Endothelial cell of umbilical vein (primary cell): Measurements from ENCODE around the gene ZC4H2. TPM values are rescaled to one million over a fixed set of nuclear protein-coding genes. Genes with fewer than 3 reads are reported as not detected.
"Not testable (repeated sequence)": the region's sequence is repeated elsewhere in the genome, so short reads cannot be mapped to it uniquely, and the experiment has no call there.

Experiments used
- BruUV-seq: library from RNA; stranded (reverse); fragments of 400-500 nt; replicated peaks from 2 replicates; lab custom pipeline; 2021; lab: Mats Ljungman, UMichigan
- CTCF ChIA-PET: fragments of 300-600, 350-600 bp; sonication (Branson Sonifier 250); formaldehyde crosslinking; loops from one replicate; lab custom pipeline; 2021; ENCODE audit warnings: antibody characterized with exemption, inconsistent platforms; lab: Charles Lee
- POLR2A ChIA-PET: fragments of 300-600, 350-600 bp; sonication (Branson Sonifier 250); formaldehyde crosslinking; loops from one replicate; lab custom pipeline; 2021; ENCODE audit warnings: antibody characterized with exemption, inconsistent platforms; lab: Charles Lee
- DNase-seq: peaks from one replicate; pipeline ENCODE4 v3.0.0-alpha.2; 2011; ENCODE audit warnings: low read depth, low spot score
- FAIRE-seq: peaks from 2 replicates; lab custom pipeline; 2011; peaks lifted over from hg19 to GRCh38; lab: Jason Lieb, UNC
- H2AFZ ChIP-seq: 2 replicates; pipeline ENCODE4 v1.6.0; 2012; ENCODE audit warnings: low read depth, low read length, control low read depth, inconsistent platforms
- H3K27ac ChIP-seq: 2 replicates; pipeline ENCODE4 v1.5.1; 2011; ENCODE audit warnings: low read depth, mild to moderate bottlenecking, control low read depth, low read length, moderate library complexity; ENCODE audit not compliant: insufficient read depth
- H3K27me3 ChIP-seq, 2 experiments: 2 replicates each; pipeline versions ENCODE4 v1.6.0 to v1.6.1; 2011; ENCODE audit warnings: low read length in 2 of 2, mixed read lengths in 1 of 2; ENCODE audit not compliant: control insufficient read depth in 2 of 2, insufficient read depth in 2 of 2
- H3K36me3 ChIP-seq, 2 experiments: 2 replicates in 1 of 2; 3 replicates in 1 of 2; pipeline ENCODE4 v1.5.1; 2011; ENCODE audit warnings: low read length in 2 of 2, mild to moderate bottlenecking in 1 of 2, moderate library complexity in 1 of 2; ENCODE audit not compliant: control insufficient read depth in 2 of 2, insufficient read depth in 2 of 2; ENCODE audit errors: extremely low read depth in 1 of 2
- H3K4me1 ChIP-seq: 3 replicates; pipeline ENCODE4 v1.5.1; 2011; ENCODE audit warnings: mild to moderate bottlenecking, low read length; ENCODE audit not compliant: control insufficient read depth, insufficient read depth; ENCODE audit errors: extremely low read depth
- H3K4me2 ChIP-seq: 2 replicates; pipeline ENCODE4 v1.6.1; 2011; ENCODE audit warnings: low read length, control low read depth, mixed read lengths; ENCODE audit not compliant: insufficient read depth
- H3K4me3 ChIP-seq, 3 experiments: fragments of 200-600 bp in 1 of 3; sonication (generic), shearing (Covaris generic) in 1 of 3; replicated peaks in 1 of 3; 2 replicates each; pipeline ENCODE4 v1.5.1; 2011 to 2016; ENCODE audit warnings: control low read depth in 3 of 3, low read length in 3 of 3, mild to moderate bottlenecking in 2 of 3, inconsistent platforms in 1 of 3, low read depth in 1 of 3, moderate library complexity in 1 of 3; ENCODE audit not compliant: insufficient read depth in 1 of 3
- H3K79me2 ChIP-seq: 2 replicates; pipeline ENCODE4 v1.6.0; 2012; ENCODE audit warnings: low read length, inconsistent platforms; ENCODE audit not compliant: control insufficient read depth, insufficient read depth
- H3K9ac ChIP-seq: replicated peaks from 2 replicates; pipeline ENCODE3; 2011; ENCODE audit warnings: low read length, control low read depth; ENCODE audit not compliant: insufficient read depth; ENCODE audit errors: extremely low read depth
- H3K9me1 ChIP-seq: replicated peaks from 3 replicates; pipeline ENCODE4 v1.6.0; 2011; ENCODE audit warnings: mild to moderate bottlenecking, low read length; ENCODE audit not compliant: control insufficient read depth, insufficient read depth; ENCODE audit errors: extremely low read depth
- H3K9me3 ChIP-seq: replicated peaks from 2 replicates; pipeline ENCODE4 v1.5.1; 2012; ENCODE audit warnings: low read length, inconsistent platforms; ENCODE audit not compliant: control insufficient read depth, insufficient read depth
- H4K20me1 ChIP-seq: replicated peaks from 2 replicates; pipeline ENCODE3; 2011; ENCODE audit warnings: mild to moderate bottlenecking, low read length; ENCODE audit not compliant: control insufficient read depth, insufficient read depth; ENCODE audit errors: extremely low read depth
- EZH2 ChIP-seq: IDR thresholded peaks from 2 replicates; pipeline ENCODE4 v1.6.1; 2012; ENCODE audit warnings: borderline replicate concordance, low read depth, mild to moderate bottlenecking, moderate library complexity, low read length, inconsistent platforms; ENCODE audit not compliant: severe bottlenecking
- FOS ChIP-seq: IDR thresholded peaks from 2 replicates; pipeline ENCODE4 v1.6.1; 2011; ENCODE audit warnings: mild to moderate bottlenecking, low read length, moderate library complexity, borderline replicate concordance; ENCODE audit not compliant: insufficient read depth
- GATA2 ChIP-seq: IDR thresholded peaks from 2 replicates; pipeline ENCODE4 v1.7.0; 2011; ENCODE audit warnings: low read depth, mild to moderate bottlenecking, moderate library complexity, mixed read lengths, low read length; ENCODE audit not compliant: insufficient read length, insufficient read depth
- JUN ChIP-seq: IDR thresholded peaks from 2 replicates; pipeline ENCODE4 v1.6.1; 2011; ENCODE audit warnings: borderline replicate concordance, low read depth; ENCODE audit not compliant: insufficient read length, insufficient read depth
- MYC ChIP-seq: IDR thresholded peaks from one replicate; pipeline ENCODE4 v1.6.1; 2011; ENCODE audit warnings: mild to moderate bottlenecking, low read depth, low read length
- POLR2A ChIP-seq: IDR thresholded peaks from 2 replicates; pipeline ENCODE4 v1.6.1; 2012; ENCODE audit warnings: low read depth, mild to moderate bottlenecking, control low read depth, low read length
- POLR2AphosphoS5 ChIP-seq: IDR thresholded peaks from 2 replicates; pipeline ENCODE4 v1.6.1; 2012; ENCODE audit warnings: low read depth, mild to moderate bottlenecking, control low read depth, low read length, moderate library complexity; ENCODE audit not compliant: insufficient read depth
- dilution Hi-C: fragments of 300-500 bp; cut with MboI; formaldehyde crosslinking; loops from one replicate; pipeline ENCODE4 v1.15.0; 2019; ENCODE audit warnings: low sequenced_read_pairs; ENCODE audit not compliant: extremely low pct_ligation_motif_present
- intact Hi-C: fragments of 100-400 bp; cut with micrococcal nuclease; formaldehyde crosslinking; loops from one replicate; pipeline ENCODE4 v1.10.0; 2022
- polyA plus RNA-seq, 4 experiments: library from polyadenylated mRNA; depleted of rRNA in 3 of 4; stranded (reverse) in 3 of 4; unstranded in 1 of 4; fragments of >200 nt; gene quantifications; 2 replicates each; pipeline versions ENCODE4 v1.2.1 to v1.2.3, GENCODE V29; 2011 to 2012; ENCODE audit warnings: missing spikeins in 1 of 4
- total RNA-seq: library from RNA; stranded (reverse); gene quantifications from 2 replicates; pipeline ENCODE4 v1.2.3, GENCODE V29; 2021
- TF ChIP-seq, protein P1 (sequence below), 2 donors: IDR thresholded peaks; 1 replicate in 1 of 2; 2 replicates in 1 of 2; pipeline ENCODE4 v1.5.1; 2011; ENCODE audit warnings: low read length in 2 of 2, mild to moderate bottlenecking in 2 of 2, moderate library complexity in 2 of 2, control low read depth in 1 of 2, inconsistent platforms in 1 of 2, low read depth in 1 of 2; ENCODE audit not compliant: insufficient read depth in 1 of 2; ENCODE audit errors: extremely low read depth in 1 of 2
- TF ChIP-seq, protein P2 (sequence below): IDR thresholded peaks from 2 replicates; pipeline ENCODE4 v1.6.1; 2011; ENCODE audit not compliant: insufficient read depth, insufficient read length

ZC4H2 gene
- total and polyA plus RNA-seq, 2 donors (not counting 3 experiments of a cell fraction or from before 2014, with no cell fraction given): 12.8 TPM

DNA sequence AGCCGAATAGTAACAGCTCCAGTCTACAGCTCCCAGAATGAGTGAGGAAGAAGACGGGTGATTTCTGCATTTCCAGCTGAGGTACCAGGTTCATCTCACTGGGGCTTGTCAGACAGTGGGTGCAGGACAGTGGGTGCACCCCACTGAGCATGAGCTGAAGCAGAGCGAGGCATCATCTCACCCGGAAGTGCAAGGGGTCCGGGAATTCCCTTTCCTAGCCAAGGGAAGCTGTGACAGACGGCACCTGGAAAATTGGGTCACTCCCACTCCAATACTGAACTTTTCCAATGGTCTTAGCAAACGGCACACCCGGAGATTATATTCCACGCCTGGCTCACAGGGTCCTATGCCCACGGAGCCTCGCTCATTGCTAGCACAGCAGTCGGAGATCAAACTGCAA is 97.5 kb downstream of the ZC4H2 start:
- dilution Hi-C loops, DNase-seq, BruUV-seq: not testable (repeated sequence)

DNA sequence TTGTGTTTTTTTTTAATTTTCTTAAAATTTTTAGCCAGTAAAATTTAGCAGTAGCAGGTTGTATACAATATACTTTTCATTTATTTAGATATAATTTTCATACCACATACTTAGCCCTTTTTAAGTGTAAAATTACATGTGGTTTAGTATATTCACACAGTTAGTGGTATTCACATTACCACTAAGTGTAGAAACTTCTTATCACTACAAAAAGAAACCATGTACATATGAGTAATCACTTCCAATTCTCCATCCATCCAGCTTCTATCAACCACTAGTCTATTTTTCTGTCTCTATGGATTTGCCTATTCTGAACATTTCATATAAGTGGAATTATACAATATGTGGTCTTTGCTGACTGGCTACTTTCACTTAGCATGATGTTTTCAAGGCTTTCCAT is 109.0 kb downstream of the ZC4H2 start:
- H3K27ac ChIP-seq: no peak overlapping the region
- no peak overlapping the region for H3K4me2 ChIP-seq
- H3K27me3 ChIP-seq: no peaks in the 10 kb centered on the region
- no peaks in the 10 kb centered on the region for H3K4me1 ChIP-seq
- H3K4me3 ChIP-seq: no peak overlapping the region
- POLR2A ChIA-PET: no interaction called here
- no peaks in the 10 kb centered on the region for H3K36me3 ChIP-seq
- H3K79me2 ChIP-seq: no peaks in the 10 kb centered on the region
- H3K9me3 ChIP-seq: no peaks in the 10 kb centered on the region
- H4K20me1 ChIP-seq: no peaks in the 10 kb centered on the region
- FAIRE-seq (no peak), DNase-seq (no peak)
- TF ChIP-seq POLR2A (no peak), JUN (no peak), MYC (no peak), GATA2 (no peak), POLR2AphosphoS5 (no peak), EZH2 (no peak), FOS (no peak)
- TF ChIP-seq, protein P1, sequence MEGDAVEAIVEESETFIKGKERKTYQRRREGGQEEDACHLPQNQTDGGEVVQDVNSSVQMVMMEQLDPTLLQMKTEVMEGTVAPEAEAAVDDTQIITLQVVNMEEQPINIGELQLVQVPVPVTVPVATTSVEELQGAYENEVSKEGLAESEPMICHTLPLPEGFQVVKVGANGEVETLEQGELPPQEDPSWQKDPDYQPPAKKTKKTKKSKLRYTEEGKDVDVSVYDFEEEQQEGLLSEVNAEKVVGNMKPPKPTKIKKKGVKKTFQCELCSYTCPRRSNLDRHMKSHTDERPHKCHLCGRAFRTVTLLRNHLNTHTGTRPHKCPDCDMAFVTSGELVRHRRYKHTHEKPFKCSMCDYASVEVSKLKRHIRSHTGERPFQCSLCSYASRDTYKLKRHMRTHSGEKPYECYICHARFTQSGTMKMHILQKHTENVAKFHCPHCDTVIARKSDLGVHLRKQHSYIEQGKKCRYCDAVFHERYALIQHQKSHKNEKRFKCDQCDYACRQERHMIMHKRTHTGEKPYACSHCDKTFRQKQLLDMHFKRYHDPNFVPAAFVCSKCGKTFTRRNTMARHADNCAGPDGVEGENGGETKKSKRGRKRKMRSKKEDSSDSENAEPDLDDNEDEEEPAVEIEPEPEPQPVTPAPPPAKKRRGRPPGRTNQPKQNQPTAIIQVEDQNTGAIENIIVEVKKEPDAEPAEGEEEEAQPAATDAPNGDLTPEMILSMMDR (IDR thresholded peaks at IDR 0.05; ENCODE audit: extremely low read depth in 1 of 2, insufficient read depth in 1 of 2, low read depth in 1 of 2, low read length in 2 of 2): no peak
- TF ChIP-seq, protein P2, sequence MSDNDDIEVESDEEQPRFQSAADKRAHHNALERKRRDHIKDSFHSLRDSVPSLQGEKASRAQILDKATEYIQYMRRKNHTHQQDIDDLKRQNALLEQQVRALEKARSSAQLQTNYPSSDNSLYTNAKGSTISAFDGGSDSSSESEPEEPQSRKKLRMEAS: no peak
- no peak overlapping the region for H2AFZ ChIP-seq
- BruUV-seq: no TSS peak
- no peak overlapping the region for H3K9ac ChIP-seq
- intact Hi-C loops: no loop called here
- CTCF ChIA-PET: no interaction called here
- dilution Hi-C loops: no loop called here
- no peaks in the 10 kb centered on the region for H3K9me1 ChIP-seq

More for the DNA sequence above, 97.5 kb downstream of the ZC4H2 start:
- H2AFZ ChIP-seq, H4K20me1 ChIP-seq, FAIRE-seq, H3K27me3 ChIP-seq, H3K9me3 ChIP-seq, POLR2A ChIA-PET, H3K4me1 ChIP-seq, CTCF ChIA-PET, intact Hi-C loops, H3K9ac ChIP-seq, H3K27ac ChIP-seq, H3K9me1 ChIP-seq, H3K4me3 ChIP-seq, H3K79me2 ChIP-seq, H3K4me2 ChIP-seq, H3K36me3 ChIP-seq: not testable (repeated sequence)
